CD4-positive, CD25-positive, alpha-beta regulatory T cell (primary cell): ENCODE results near the gene TRAFD1. TPM values are rescaled to one million over a fixed set of nuclear protein-coding genes. Genes with fewer than 3 reads are reported as not detected.

Source experiments
- ATAC-seq, 2 donors: fragments of 150-1000 bp; cut with Tn5 transposase; one replicate each; pipeline ENCODE4 v1.10.0; 2021; ENCODE audit warnings: low read depth in 2 of 2, moderate number of reproducible peaks in 2 of 2, moderate library complexity in 1 of 2
- DNase-seq, 3 donors: peaks; one replicate each; pipeline versions ENCODE4 v3.0.0 to v3.0.0-alpha.2; 2012 to 2022; ENCODE audit warnings: mixed read lengths in 1 of 3
- H3K27ac ChIP-seq: one replicate; pipeline ENCODE4 v1.7.0; 2013; ENCODE audit warnings: mild to moderate bottlenecking, low read length; ENCODE audit not compliant: insufficient read depth, poor library complexity, severe bottlenecking
- H3K27me3 ChIP-seq: one replicate; pipeline ENCODE4 v1.7.0; 2013; ENCODE audit warnings: low read length; ENCODE audit not compliant: control insufficient read depth, insufficient read depth
- H3K36me3 ChIP-seq: one replicate; pipeline ENCODE4 v1.7.0; 2013; ENCODE audit warnings: mild to moderate bottlenecking, low read length, moderate library complexity; ENCODE audit not compliant: control insufficient read depth, insufficient read depth
- H3K4me1 ChIP-seq: 2 replicates; pipeline ENCODE4 v1.7.0; 2013; ENCODE audit warnings: mild to moderate bottlenecking, low read length; ENCODE audit not compliant: insufficient read depth, control insufficient read depth, poor library complexity, severe bottlenecking
- H3K4me3 ChIP-seq: one replicate; pipeline ENCODE4 v1.7.0; 2013; ENCODE audit warnings: low read depth, mild to moderate bottlenecking, low read length, moderate library complexity
- H3K9me3 ChIP-seq, 2 experiments: 1 replicate in 1 of 2; 2 replicates in 1 of 2; pipeline ENCODE4 v1.7.0; 2013; ENCODE audit warnings: low read length in 2 of 2, mild to moderate bottlenecking in 1 of 2, moderate library complexity in 1 of 2; ENCODE audit not compliant: control insufficient read depth in 2 of 2
- H3K27ac Mint-ChIP-seq, 3 donors: one replicate each; pipeline ENCODE4 v1.8.0; 2020 to 2022; ENCODE audit warnings: mild to moderate bottlenecking in 3 of 3, mixed read lengths in 3 of 3, moderate library complexity in 2 of 3
- H3K27me3 Mint-ChIP-seq: one replicate; pipeline ENCODE4 v1.8.0; 2022; ENCODE audit warnings: mild to moderate bottlenecking, mixed read lengths
- H3K36me3 Mint-ChIP-seq: one replicate; pipeline ENCODE4 v1.8.0; 2020; ENCODE audit warnings: mixed read lengths
- H3K4me1 Mint-ChIP-seq, 4 donors: one replicate each; pipeline ENCODE4 v1.8.0; 2020 to 2022; ENCODE audit warnings: mixed read lengths in 4 of 4, mild to moderate bottlenecking in 1 of 4
- H3K4me3 Mint-ChIP-seq, 4 donors: one replicate each; pipeline ENCODE4 v1.8.0; 2020 to 2022; ENCODE audit warnings: mild to moderate bottlenecking in 4 of 4, mixed read lengths in 4 of 4, moderate library complexity in 3 of 4
- H3K9me3 Mint-ChIP-seq, 7 donors: one replicate each; pipeline ENCODE4 v1.8.0; 2020 to 2022; ENCODE audit warnings: mixed read lengths in 7 of 7, mild to moderate bottlenecking in 3 of 7, moderate library complexity in 2 of 7
- polyA plus RNA-seq, 4 donors: library from polyadenylated mRNA; unstranded; fragments of 300-500 nt; fragmentation: Illumina TruSeq; gene quantifications; one replicate each; pipeline ENCODE4 v1.2.3, GENCODE V29; 2021
- total RNA-seq: library from RNA; stranded (reverse); gene quantifications from one replicate; pipeline ENCODE4 v1.2.3, GENCODE V29; 2022

TRAFD1 gene
- total and polyA plus RNA-seq, 5 donors from 2014 or later: 43.4 to 95.7 (median 82.4) TPM

DNA sequence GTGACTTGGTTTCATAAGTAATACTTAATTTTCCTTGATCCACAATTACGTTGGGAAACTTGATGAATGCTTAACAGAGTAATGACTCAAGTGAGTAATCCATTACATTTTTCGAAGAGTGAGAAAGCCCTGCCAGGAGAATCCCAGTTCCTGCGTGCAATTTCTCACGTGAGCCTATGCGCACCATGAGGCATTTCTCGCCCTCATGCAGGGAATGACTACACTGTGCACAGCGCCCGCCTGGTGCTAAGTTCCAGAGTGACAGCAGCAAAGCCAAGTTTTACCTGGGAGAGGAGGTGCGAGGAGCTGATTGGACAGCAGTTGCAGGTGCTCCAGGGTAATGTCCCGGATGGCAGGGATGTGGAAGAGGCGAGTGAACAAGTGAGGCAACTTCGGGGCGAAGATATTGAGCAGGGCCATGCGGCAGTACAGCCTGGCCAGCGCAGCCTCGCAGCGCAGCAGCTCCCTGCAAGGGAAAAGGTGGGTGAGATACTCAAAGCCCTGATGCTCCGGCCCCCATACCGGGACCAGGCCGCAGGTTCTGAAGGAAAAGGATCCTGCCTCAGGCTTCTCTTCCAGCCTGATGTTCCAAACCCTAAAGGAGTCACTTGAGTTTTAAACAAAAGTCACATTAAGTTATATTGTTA, 69.4 kb downstream of the TRAFD1 start:
- peaks cover 56% of the 10 kb centered on the region for H3K36me3 ChIP-seq
- ATAC-seq: no peak

DNA sequence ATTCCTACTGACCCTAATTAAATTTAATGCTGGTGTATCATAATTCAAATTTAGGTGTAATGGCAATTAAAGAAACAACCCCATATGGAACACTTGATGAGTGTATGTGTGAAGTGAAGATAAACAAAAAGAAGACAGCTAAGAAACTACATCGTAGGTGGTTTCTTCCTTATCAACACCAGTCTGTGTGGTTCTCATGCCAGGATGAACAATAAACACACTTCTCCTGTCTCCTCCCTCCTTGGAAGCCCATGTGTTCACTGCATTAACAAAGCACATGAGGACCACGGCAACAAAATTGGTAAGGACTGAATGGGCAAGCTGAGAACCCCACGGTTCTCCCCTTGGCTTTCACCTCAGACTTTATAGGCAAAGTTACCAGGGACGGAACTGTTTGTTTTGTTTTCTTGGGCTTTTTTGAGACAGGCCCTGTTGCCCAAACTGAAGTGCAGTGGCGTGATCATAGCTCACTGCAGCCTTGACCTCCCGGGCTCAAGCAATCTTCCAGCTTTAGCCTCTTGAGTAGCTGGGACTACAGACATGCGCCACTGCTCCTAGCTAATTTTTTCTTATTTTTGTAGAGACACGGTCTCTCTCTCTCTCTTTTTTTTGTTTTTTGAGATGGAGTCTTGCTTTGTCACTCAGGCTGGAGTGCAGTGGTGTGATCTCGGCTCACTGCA, 71.0 kb downstream of the TRAFD1 start:
- Histone ChIP-seq H3K4me3 (no peak overlapping the region), H3K36me3 (peaks cover 55% of the 10 kb centered on the region), H3K4me1 (no peaks in the 10 kb centered on the region), H3K9me3 (no peaks in the 10 kb centered on the region), H3K27me3 (no peaks in the 10 kb centered on the region), H3K27ac (no peak overlapping the region)
- no peak overlapping the region for H3K4me3 Mint-ChIP-seq
- no peak overlapping the region for H3K27ac Mint-ChIP-seq
- H3K27me3 Mint-ChIP-seq: no peaks in the 10 kb centered on the region
- ATAC-seq (no peak), DNase-seq (no peak)
- H3K36me3 Mint-ChIP-seq: peaks cover 47% of the 10 kb centered on the region
- peaks cover 0 to 2% (median 0%) of the 10 kb centered on the region in 4 donors for H3K4me1 Mint-ChIP-seq
- no peaks in the 10 kb centered on the region for H3K9me3 Mint-ChIP-seq

More for the DNA sequence above, 69.4 kb downstream of the TRAFD1 start:
- peaks cover 0 to 2% (median 0%) of the 10 kb centered on the region in 4 donors for H3K4me1 Mint-ChIP-seq
- Histone ChIP-seq H3K27me3 (no peaks in the 10 kb centered on the region), H3K9me3 (no peaks in the 10 kb centered on the region), H3K4me3 (no peak overlapping the region), H3K4me1 (no peaks in the 10 kb centered on the region), H3K27ac (no peak overlapping the region)
- no peak for DNase-seq
- H3K4me3 Mint-ChIP-seq: no peak overlapping the region
- peaks cover 55% of the 10 kb centered on the region for H3K36me3 Mint-ChIP-seq
- H3K27ac Mint-ChIP-seq: peak overlapping the region in 1 of 3 donors; percentile 14
- no peaks in the 10 kb centered on the region for H3K27me3 Mint-ChIP-seq
- no peaks in the 10 kb centered on the region for H3K9me3 Mint-ChIP-seq

DNA sequence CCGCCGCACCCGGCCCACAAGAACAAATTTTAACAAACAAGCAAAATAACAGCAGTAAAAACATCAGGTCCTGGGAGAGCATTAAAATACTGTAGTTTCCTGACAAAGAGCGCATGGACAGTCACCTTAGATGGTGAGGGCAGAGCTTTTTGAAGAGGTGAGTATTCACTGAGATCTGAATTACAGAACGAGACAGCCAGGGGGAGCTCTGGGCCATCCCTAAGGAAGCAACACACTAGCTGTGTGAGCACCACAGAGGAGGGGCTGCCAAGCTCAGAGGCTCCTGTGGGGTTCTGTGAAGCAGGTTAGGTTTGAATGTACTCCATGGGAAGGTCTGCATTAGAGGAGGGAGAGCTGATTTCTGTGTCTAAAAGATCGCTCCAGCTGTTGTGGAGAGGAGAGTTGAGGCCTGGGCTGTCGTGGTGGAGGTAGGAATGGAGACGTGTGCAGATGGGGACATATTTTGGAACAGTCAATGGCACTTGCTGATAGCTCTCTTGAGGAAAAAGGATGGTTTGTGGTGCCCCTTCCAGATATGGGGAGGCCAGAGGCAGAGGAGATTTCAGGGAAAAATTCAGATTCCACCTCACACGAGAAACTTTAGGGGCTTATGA, 72.9 kb downstream of the TRAFD1 start:
- Mint-ChIP-seq H3K27me3 (no peaks in the 10 kb centered on the region), H3K4me1 (peaks cover 0 to 2% (median 0%) of the 10 kb centered on the region in 4 donors), H3K4me3 (no peak overlapping the region), H3K27ac (peak overlapping the region in 2 of 3 donors; percentile 27 to 74), H3K36me3 (peaks cover 35% of the 10 kb centered on the region), H3K9me3 (no peaks in the 10 kb centered on the region)
- Histone ChIP-seq H3K36me3 (peaks cover 48% of the 10 kb centered on the region), H3K4me1 (no peaks in the 10 kb centered on the region), H3K4me3 (no peak overlapping the region), H3K27me3 (no peaks in the 10 kb centered on the region), H3K9me3 (no peaks in the 10 kb centered on the region), H3K27ac (no peak overlapping the region)
- DNase-seq: peak in 2 of 3 donors; percentile 34 to 74
- peak; percentile 62 to 72 for ATAC-seq

DNA sequence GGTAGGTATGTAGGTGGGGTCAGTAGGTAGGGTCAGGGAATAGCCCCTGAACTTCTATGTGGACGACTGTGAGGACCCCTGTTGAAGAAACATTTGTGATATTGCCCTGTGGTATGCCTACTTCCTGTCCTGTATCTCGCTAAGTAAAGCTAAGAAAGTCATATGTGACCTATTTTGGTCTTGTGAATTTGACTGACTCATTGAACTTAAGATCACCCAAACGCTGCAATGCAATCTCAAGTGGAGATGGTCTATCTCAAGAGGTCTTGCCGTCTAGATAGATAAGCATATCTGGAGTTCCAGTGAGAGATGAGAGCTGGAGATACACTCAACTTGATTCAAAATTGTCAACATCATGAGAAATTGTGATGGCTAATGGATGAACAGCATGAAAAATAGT, 73.8 kb downstream of the TRAFD1 start:
- Mint-ChIP-seq H3K9me3 (no peaks in the 10 kb centered on the region), H3K27me3 (no peaks in the 10 kb centered on the region), H3K27ac (no peak overlapping the region), H3K36me3 (peaks cover 35% of the 10 kb centered on the region), H3K4me3 (no peak overlapping the region), H3K4me1 (peaks cover 0 to 2% (median 0%) of the 10 kb centered on the region in 4 donors)
- H3K4me3 ChIP-seq: no peak overlapping the region
- no peak for ATAC-seq
- H3K36me3 ChIP-seq: peaks cover 47% of the 10 kb centered on the region
- no peaks in the 10 kb centered on the region for H3K4me1 ChIP-seq
- no peaks in the 10 kb centered on the region for H3K27me3 ChIP-seq
- DNase-seq: no peak
- H3K9me3 ChIP-seq: no peaks in the 10 kb centered on the region
- no peak overlapping the region for H3K27ac ChIP-seq

Other genes starting within 250 kb of the TRAFD1 start
- 20.2 TPM for gene TMEM116, start 112.4 kb upstream of the TRAFD1 start, total RNA-seq
- 10 to 100 TPM; 25.2 to 38.4 (median 30.7) TPM for gene TMEM116, start 112.4 kb upstream of the TRAFD1 start, polyA plus RNA-seq
- 103 TPM for gene ERP29, start 112.1 kb upstream of the TRAFD1 start, total RNA-seq
- 100 to 1,000 TPM; 188 to 218 (median 207) TPM for gene ERP29, start 112.1 kb upstream of the TRAFD1 start, polyA plus RNA-seq
- 27.9 TPM for gene NAA25, start 16.8 kb upstream of the TRAFD1 start, total RNA-seq
- 10 to 100 TPM in 3 of 4 donors, 1 to 10 TPM in 1; 8.0 to 19.0 (median 12.6) TPM for gene NAA25, start 16.8 kb upstream of the TRAFD1 start, polyA plus RNA-seq